ENCODE results near the gene TRIM5. TPM values are rescaled to one million over a fixed set of nuclear protein-coding genes. Genes with fewer than 3 reads are reported as not detected.
A peak's percentile ranks its signal among the peaks of the same experiment; 100 is the strongest.
"Not testable (repeated sequence)": the region's sequence is repeated elsewhere in the genome, so short reads cannot be mapped to it uniquely, and the experiment has no call there.

The TRIM5 gene
- total and polyA plus RNA-seq, 10 of the 15 experiments (the other 5 are each of a cell fraction or from before 2014, with no cell fraction given) = 20.0 to 59.7 (median 31.8) TPM

DNA sequence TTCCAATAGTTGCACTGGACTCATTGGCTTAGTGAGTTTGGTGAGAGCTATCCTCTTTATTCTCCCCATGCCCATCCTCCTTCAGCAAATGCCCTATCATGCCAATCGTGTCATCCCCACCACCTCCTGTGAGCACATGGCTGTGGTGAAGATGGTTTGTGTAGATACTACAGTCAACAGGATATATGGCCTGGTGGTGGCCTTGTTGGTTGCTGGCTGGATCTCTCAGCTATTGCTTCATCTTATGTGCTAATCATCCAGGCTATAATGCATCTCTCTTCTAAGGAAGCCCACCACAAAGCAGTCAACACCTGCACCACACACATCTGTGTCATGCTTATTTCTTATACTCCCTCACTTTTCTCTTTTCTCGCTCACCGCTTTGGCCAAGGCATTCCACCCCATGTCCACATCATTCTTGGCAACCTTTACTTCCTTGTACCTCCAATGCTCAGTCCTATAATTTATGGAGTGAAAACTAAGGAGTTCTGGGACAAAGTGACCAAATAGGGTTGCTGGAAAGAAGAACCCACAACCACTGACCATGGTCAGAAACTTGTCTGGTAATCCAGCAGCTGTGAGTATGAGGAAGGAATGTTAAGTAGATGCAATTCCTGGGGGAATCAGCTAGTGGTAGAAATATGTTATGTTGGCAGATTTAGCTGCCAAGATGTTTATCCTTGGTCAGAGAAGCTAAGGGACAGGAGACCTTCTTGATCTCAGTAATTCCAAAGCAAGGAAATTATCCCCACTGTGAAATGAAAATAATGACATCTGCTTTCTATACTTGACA, 35.0 kb upstream of the TRIM5 start:
- POLR2A ChIA-PET = no interaction called here
- CTCF ChIA-PET = no interaction called here

DNA sequence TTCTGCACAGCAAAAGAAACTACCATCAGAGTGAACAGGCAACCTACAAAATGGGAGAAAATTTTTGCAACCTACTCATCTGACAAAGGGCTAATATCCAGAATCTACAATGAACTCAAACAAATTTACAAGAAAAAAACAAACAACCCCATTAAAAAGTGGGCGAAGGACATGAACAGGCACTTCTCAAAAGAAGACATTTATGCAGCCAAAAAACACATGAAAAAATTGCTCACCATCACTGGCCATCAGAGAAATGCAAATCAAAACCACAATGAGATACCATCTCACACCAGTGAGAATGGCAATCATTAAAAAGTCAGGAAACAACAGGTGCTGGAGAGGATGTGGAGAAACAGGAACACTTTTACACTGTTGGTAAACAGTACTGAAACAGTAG, 31.6 kb upstream of the TRIM5 start:
- H3K27me3 ChIP-seq (replicated peaks in 1 of 2; ENCODE audit: control insufficient read depth in 2 of 2, insufficient read depth in 2 of 2, low read length in 1 of 2); H3K9ac ChIP-seq (ENCODE audit: control insufficient read depth, insufficient read depth, low read length); H3K4me1 ChIP-seq (ENCODE audit: control insufficient read depth, insufficient read depth, low read length); in situ Hi-C loops (cut with MboI); intact Hi-C loops (cut with micrococcal nuclease; ENCODE audit: unreplicated experiment); ATAC-seq; RAD21 ChIA-PET (ENCODE audit: unreplicated experiment); H3K79me2 ChIP-seq (ENCODE audit: control insufficient read depth, insufficient read depth, low read length); H3K4me2 ChIP-seq (ENCODE audit: control insufficient read depth, insufficient read depth); DNase-seq (ENCODE audit: low read depth, low spot score); FAIRE-seq; POLR2A ChIA-PET; H3K27ac ChIP-seq (ENCODE audit: control insufficient read depth, insufficient read depth); BruUV-seq (replicated peaks); CTCF ChIA-PET; H4K20me1 ChIP-seq (ENCODE audit: control insufficient read depth, insufficient read depth); SMC1A ChIA-PET (ENCODE audit: uncharacterized antibody, unreplicated experiment); H3K9me3 ChIP-seq (replicated peaks; ENCODE audit: control insufficient read depth, insufficient read depth, low read length); H2AFZ ChIP-seq (ENCODE audit: control insufficient read depth, low read depth, low read length); H3K4me3 ChIP-seq; H3K36me3 ChIP-seq (ENCODE audit: control insufficient read depth in 2 of 2, insufficient read depth in 2 of 2, low read length in 1 of 2): not testable (repeated sequence)
- no CpG with 5 or more reads among the region's 1 CpG for WGBS (ENCODE audit: insufficient coverage, insufficient replicate concordance, low lambda C conversion rate, missing lambda C conversion rate)

More for the DNA sequence above, 35.0 kb upstream of the TRIM5 start:
- no peak overlapping the region for H3K27ac ChIP-seq (ENCODE audit: control insufficient read depth, insufficient read depth)
- H3K9me3 ChIP-seq (replicated peaks; ENCODE audit: control insufficient read depth, insufficient read depth, low read length) = no peaks in the 10 kb centered on the region
- no peak overlapping the region for H3K4me3 ChIP-seq
- SMC1A ChIA-PET (ENCODE audit: uncharacterized antibody, unreplicated experiment) = interaction anchor here (1.1 to 1.9 kb wide), 2 partner anchors 16 to 22 kb away, joined by 3 to 4 read pairs; partner anchors contain the start of gene OR56B1
- in situ Hi-C loops (cut with MboI) (no loop called here), intact Hi-C loops (cut with micrococcal nuclease; ENCODE audit: unreplicated experiment) (no loop called here)
- FAIRE-seq = no peak
- no peaks in the 10 kb centered on the region for H3K36me3 ChIP-seq (ENCODE audit: control insufficient read depth in 2 of 2, insufficient read depth in 2 of 2, low read length in 1 of 2)
- no peak overlapping the region for H3K9ac ChIP-seq (ENCODE audit: control insufficient read depth, insufficient read depth, low read length)
- RAD21 ChIA-PET (ENCODE audit: unreplicated experiment) = no interaction called here
- no peak for DNase-seq (ENCODE audit: low read depth, low spot score)
- H2AFZ ChIP-seq (ENCODE audit: control insufficient read depth, low read depth, low read length) = no peak overlapping the region
- H3K79me2 ChIP-seq (ENCODE audit: control insufficient read depth, insufficient read depth, low read length) = no peaks in the 10 kb centered on the region
- WGBS (ENCODE audit: insufficient coverage, insufficient replicate concordance, low lambda C conversion rate, missing lambda C conversion rate) = 100% methylated on average over 3 of the region's 3 CpGs
- H3K4me1 ChIP-seq (ENCODE audit: control insufficient read depth, insufficient read depth, low read length) = no peaks in the 10 kb centered on the region
- no peak for ATAC-seq
- H3K4me2 ChIP-seq (ENCODE audit: control insufficient read depth, insufficient read depth) = no peak overlapping the region
- no TSS peak for BruUV-seq (replicated peaks)
- TF ChIP-seq CBX5 (IDR thresholded peaks at IDR 0.05; ENCODE audit: low read depth) = no peak
- peak; percentile 25; the same call in 1 of the 2 replicates for TF ChIP-seq POLR2AphosphoS5 (IDR thresholded peaks at IDR 0.05; ENCODE audit: low read length)
- no peaks in the 10 kb centered on the region for H4K20me1 ChIP-seq (ENCODE audit: control insufficient read depth, insufficient read depth)
- H3K27me3 ChIP-seq (replicated peaks in 1 of 2; ENCODE audit: control insufficient read depth in 2 of 2, insufficient read depth in 2 of 2, low read length in 1 of 2) = no peaks in the 10 kb centered on the region
